CD4-positive, alpha-beta T cell treated with Interleukin-1 beta for 1 hour (primary cell): ENCODE results near the gene KCNG1.
A peak's percentile ranks its signal among the peaks of the same experiment; 100 is the strongest.

Source experiments
- DNase-seq, 2 donors: peaks; one replicate each; pipeline ENCODE4 v3.0.0-alpha.2; 2020 to 2022

The KCNG1 gene

DNA sequence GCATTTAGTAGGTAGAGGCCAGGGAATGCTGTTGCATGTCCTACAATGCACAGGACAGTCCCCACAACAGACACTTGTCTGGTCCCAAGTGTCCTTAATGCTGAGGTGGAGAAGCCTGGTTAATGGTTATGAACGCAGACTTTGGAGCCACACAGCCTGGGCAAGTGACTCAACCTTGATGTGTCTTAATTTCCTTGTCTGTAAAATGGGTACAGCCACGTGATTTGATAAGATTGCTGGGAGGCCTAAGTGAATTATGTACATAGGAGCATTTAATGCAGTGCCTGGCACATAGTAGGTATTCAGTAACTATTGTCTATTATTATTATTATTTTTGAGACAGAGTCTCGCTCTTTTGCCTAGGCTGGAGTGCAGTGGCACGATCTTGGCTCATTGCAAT lies 11.4 kb downstream of the KCNG1 start:
- DNase-seq: no peak

GRCh38 chr20:51010932-51011331 lies 12.0 kb downstream of the KCNG1 start:
- no peak for DNase-seq

DNA sequence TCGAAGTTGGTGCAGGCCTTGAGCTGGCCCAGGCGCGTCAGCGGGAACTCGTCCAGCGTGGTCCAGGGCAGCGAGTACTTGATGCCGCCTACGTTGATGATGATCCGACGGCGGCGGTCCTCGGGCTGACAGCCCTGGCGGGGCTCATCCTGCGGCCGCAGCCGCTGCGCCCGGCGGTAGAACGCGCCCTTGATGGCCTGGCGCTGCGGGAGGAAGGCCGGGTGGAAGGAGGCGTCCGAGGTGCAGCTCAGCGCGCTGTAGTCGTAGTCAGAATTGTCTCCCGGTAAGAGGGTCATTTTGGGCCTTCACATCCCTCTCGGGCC lies 12.9 kb downstream of the KCNG1 start:
- no peak for DNase-seq

- no peak for DNase-seq
Measured at GRCh38 chr20:51009303-51010042, 13.4 kb downstream of the KCNG1 start.

- no peak for DNase-seq
Measured at GRCh38 chr20:51008718-51009117, 14.2 kb downstream of the KCNG1 start.

GRCh38 chr20:51005214-51005613 lies 17.7 kb downstream of the KCNG1 start:
- no peak for DNase-seq

DNA sequence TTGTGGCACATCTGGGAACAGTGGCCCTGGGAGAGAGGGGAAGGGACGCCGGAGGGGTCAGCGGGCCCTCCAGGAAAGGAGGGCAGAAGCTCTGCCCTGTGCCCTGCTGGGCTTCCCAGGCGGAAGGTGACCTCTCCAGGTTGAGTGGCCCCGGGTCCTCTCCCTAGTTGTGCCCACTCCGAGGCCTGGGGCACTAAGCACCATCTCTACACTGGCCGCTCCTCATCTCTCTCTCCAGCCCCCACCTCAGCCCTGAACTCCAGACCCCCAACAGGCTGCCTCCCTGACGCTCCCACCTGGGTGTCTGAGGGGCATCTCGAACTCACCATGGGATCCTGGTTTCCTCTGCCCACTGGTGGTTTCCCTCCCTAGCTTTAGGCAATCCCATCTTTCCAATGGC lies 18.1 kb downstream of the KCNG1 start:
- DNase-seq: no peak

DNA sequence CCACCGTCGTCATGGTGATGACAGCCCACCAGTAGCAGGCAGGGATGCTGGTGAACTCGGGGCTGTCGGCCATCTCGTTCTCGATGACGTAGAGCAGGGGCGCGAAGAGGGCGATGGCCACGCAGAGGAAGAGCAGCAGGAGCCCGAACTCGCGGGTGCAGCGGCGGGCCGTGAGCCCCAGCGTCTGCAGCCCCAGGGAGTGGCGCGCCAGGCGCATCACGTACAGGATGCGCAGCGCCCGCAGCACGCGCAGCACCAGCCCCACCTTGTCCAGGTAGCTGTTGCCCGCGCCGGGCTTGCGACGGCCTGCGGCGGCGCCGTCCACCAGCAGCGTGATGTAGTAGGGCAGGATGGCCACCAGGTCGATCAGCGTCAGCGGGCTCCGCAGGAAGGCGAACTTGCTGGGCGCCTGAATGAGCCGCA lies 18.6 kb downstream of the KCNG1 start:
- no peak for DNase-seq

- DNase-seq: no peak
Measured at GRCh38 chr20:51003753-51004152, 19.2 kb downstream of the KCNG1 start.

GRCh38 chr20:51002633-51003032 lies 20.3 kb downstream of the KCNG1 start:
- no peak for DNase-seq

DNA sequence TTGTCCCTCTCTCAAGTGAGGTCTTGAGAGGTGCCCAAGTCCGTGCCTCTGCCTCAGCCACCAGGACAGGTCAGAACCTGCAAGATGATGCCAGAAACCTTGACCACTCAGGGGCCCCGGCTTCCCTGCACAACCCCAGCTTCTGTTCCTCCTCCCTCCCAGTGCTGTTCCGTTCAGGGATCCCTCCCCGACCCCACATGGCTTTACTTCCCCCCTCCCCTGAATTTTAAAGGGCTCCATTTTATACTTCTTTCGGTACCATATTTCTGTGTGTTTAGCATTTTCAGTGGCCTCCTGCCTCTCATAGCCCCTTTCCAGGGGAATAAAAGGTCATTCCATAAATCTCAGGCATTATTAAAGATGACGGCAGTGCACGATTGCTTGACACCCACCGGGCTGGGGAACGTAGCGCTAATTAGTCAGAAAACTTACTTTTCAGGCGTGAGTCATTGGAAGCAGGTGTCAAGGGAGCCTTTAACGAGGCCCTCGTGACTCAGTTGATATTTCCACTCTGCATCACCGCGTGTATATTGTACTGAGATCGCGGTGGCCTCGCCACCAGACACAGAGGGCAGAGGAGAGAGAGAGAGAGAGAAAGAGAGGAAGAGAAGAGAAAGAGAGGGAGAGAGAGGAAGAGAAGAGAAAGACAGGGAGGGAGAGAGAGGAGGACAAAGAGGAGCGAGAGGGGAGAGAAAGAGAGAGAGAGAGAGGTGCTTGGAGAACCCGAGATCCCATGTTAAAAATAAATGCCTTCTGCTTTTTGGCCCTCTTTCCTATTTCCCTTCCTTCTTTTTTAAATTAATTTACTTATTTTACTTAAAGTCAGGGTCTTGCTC lies 21.3 kb downstream of the KCNG1 start:
- DNase-seq: no peak

- no peak for DNase-seq
Measured at GRCh38 chr20:50999355-50999754, 23.6 kb downstream of the KCNG1 start.

GRCh38 chr20:50996901-50997865 lies 25.7 kb downstream of the KCNG1 start:
- DNase-seq: no peak

- DNase-seq: no peak
Measured at GRCh38 chr20:50995506-50995905, 27.4 kb downstream of the KCNG1 start.

DNA sequence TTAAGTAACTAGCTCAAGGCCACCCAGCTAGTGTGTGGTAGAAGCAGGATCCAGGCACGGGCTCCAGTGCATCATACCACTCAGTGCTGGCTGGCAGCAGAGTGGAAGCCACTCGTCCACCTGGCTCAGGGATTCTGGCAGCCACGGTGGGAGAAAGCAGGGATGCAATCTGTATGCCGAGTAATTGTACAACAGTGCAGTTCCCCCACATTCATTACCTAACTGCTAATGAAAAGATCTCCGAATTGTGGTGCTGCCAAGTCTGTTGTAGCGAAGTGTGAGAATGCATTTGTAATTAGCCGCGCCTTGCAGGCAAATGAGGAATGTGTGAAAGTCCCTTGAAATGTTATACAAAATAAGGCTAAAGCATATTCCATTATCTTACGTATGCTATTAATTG lies 29.0 kb downstream of the KCNG1 start:
- DNase-seq: no peak

DNA sequence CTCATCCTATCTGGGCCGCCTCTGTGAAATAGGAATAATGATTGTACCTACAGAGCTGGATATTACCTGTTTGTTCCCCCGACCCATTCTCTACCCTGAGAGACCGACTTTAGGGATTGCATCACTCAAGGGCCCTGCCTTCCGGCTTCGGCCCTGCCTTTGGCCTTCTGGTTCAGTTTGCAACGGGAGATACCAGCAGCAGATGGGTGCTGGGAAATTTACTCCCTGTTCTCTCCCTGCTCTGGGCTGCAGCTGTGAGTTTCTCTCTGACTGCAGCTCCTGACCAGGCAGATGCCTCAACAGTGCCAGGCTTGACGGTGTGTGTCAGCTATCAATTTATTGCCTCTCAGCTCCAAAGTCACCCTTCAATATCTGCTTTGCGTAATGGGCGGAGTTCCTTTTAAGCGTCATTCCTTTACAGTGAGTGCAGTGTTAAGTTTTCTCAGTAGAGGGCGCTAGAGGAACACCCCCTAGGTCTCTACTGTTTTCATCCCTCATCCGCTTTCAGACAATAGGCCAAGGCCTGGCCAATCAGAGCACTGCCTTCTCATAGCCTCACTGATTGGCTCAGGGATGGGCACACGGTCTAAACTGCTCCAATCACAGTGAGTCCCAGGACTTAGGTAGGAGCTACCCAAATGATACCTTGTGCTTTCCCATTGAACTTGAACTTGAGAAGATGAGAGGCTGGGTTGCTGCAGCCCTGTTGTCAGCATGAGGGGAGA lies 30.0 kb downstream of the KCNG1 start:
- DNase-seq: peak; percentile 36 to 39

DNA sequence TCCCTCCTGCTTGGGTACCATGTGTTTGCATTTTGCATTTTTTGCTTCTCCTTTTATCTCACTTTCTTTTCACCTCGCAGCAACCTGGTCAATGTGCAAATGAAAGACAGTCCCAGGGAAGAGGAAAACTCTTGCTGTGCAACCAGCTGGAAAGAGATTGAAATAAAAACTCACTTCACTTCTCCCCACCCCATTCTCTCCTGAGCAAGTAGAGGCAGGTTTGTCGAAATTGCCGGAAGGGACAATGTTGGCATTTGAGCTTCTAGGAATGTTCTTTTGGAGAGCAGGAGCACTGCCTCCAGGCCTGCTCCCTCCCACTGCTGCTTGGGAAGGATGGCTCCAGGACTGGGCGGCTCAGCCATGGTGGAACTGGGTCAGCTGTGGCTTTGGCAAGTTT lies 30.6 kb downstream of the KCNG1 start:
- no peak for DNase-seq

DNA sequence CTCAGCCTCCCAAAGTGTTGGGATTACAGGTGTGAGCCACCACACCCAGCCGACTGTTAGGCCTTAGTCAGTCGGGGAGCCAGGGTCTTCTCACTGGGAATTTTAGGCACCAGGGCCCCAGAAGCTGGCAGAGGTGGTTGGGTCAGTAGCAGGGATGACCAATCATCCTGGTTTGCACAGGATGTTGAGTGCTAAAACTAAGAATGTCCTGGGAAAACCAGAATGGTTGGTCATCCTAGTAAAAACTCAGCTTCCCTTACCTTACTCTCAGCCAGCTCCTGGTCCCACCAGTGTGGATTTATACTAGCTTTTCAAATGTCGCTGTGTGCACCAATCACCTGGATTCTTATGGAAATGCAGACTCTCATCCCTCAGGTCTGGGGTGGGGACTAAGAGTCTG lies 31.8 kb downstream of the KCNG1 start:
- DNase-seq: no peak

DNA sequence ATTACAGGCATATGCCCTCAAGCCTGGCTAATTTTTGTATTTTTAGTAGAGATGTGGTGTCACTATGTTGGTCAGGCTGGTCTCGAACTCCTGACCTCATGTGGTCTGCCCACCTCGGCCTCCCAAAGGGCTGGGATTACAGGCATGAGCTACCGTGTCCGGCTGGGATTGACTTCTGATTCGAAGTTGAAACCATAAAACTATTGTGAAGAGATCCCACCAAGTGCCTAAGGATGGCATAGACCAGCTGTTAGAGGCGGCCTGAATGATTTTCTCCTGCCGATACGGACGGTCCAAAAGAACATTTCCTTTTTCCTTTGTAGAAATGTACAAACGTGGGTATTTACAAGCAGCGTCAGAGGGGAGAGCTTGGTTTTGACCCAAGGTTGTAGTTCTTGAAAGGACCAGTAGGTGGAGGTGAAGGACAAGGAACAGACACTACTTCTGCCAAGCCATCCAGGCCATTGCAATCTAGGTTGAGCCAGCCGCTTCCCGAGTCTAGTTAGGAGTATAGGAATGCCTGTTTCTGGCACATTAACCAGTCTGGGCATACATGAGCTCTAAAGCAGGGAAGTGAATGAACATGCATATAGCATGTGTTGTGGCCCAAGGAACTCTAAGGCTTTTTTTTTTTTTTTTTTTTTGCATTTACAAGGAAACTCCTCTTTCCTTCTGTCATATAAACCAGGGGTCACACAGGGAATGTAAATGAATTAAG lies 35.3 kb downstream of the KCNG1 start:
- DNase-seq: peak; percentile 49 to 79

DNA sequence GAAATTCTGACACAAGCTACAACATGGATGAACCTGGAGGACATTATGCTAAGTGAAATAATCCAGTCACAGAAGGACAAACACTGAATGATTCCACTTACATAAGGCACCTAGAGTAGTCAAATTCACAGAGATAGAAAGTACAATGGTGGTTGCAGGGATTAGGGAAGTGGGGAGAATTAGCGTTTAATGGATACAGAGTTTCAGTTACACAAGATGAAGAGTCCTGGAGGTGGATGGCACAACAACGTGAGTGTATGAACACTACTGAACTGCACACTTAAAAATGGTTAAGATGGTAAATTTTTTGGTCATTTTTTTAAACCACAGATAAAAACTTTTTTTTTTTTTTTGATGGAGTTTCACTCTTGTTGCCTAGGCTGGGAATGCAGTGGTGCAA lies 39.6 kb downstream of the KCNG1 start:
- DNase-seq: no peak

DNA sequence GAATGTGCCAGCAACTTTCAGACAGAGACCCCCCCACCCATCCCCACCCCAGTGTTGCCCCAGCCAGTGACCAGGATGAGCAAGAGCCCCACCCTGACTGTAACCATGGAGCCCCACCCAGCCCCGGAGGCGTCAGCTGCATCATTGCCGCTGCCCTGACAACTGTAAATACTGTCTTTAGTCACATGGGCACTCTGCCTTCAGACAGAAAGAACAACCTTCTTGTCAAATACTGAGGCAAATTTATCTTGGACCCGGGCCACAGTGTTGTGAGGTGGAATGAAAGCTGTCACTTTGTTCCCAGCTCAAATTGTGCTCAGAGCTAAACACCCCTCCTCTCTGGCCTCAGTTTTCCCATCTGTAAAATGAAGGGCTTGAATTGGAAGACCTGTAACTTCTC lies 40.5 kb downstream of the KCNG1 start:
- peak in 1 of 2 donors; percentile 19 for DNase-seq

- no peak for DNase-seq
Measured at GRCh38 chr20:50981714-50982048, 41.2 kb downstream of the KCNG1 start.
